Ishikawa (cell line): Measurements from ENCODE around the gene HRCT1.

ENCODE experiments used
- CEBPB ChIP-seq: IDR thresholded peaks from 2 replicates; pipeline ENCODE4 v1.6.1; 2012
- CREB1 ChIP-seq: IDR thresholded peaks from 2 replicates; pipeline ENCODE4 v1.6.1; 2012; ENCODE audit warnings: low read depth
- EGR1 ChIP-seq: IDR thresholded peaks from 2 replicates; pipeline ENCODE4 v1.6.1; 2012
- EP300 ChIP-seq: IDR thresholded peaks from 2 replicates; pipeline ENCODE4 v1.6.1; 2012; ENCODE audit warnings: borderline replicate concordance
- FOXM1 ChIP-seq: IDR thresholded peaks from 2 replicates; pipeline ENCODE4 v1.6.1; 2012; ENCODE audit warnings: low read depth, borderline replicate concordance
- NFIC ChIP-seq: IDR thresholded peaks from 2 replicates; pipeline ENCODE4 v1.6.1; 2012
- RAD21 ChIP-seq: IDR thresholded peaks from 2 replicates; pipeline ENCODE4 v1.6.1; 2012; ENCODE audit warnings: low read depth
- TAF1 ChIP-seq: IDR thresholded peaks from 2 replicates; pipeline ENCODE4 v1.6.1; 2012; ENCODE audit warnings: low read depth, mild to moderate bottlenecking
- TCF12 ChIP-seq: IDR thresholded peaks from 2 replicates; pipeline ENCODE4 v1.6.1; 2012; ENCODE audit warnings: low read depth
- TEAD4 ChIP-seq: IDR thresholded peaks from 2 replicates; pipeline ENCODE4 v1.6.1; 2012
- YY1 ChIP-seq: IDR thresholded peaks from 2 replicates; pipeline ENCODE4 v1.6.1; 2012; ENCODE audit warnings: low read depth
- ZBTB7A ChIP-seq: IDR thresholded peaks from 2 replicates; pipeline ENCODE4 v1.6.1; 2012; ENCODE audit warnings: low read depth
- TF ChIP-seq, protein P1 (sequence below): IDR thresholded peaks from 2 replicates; pipeline ENCODE4 v1.6.1; 2012
- TF ChIP-seq, protein P2 (sequence below): IDR thresholded peaks from 2 replicates; pipeline ENCODE4 v1.6.1; 2012; ENCODE audit warnings: low read depth, mild to moderate bottlenecking
- TF ChIP-seq, protein P3 (sequence below): IDR thresholded peaks from 2 replicates; pipeline ENCODE4 v1.6.1; 2012

HRCT1 gene

DNA sequence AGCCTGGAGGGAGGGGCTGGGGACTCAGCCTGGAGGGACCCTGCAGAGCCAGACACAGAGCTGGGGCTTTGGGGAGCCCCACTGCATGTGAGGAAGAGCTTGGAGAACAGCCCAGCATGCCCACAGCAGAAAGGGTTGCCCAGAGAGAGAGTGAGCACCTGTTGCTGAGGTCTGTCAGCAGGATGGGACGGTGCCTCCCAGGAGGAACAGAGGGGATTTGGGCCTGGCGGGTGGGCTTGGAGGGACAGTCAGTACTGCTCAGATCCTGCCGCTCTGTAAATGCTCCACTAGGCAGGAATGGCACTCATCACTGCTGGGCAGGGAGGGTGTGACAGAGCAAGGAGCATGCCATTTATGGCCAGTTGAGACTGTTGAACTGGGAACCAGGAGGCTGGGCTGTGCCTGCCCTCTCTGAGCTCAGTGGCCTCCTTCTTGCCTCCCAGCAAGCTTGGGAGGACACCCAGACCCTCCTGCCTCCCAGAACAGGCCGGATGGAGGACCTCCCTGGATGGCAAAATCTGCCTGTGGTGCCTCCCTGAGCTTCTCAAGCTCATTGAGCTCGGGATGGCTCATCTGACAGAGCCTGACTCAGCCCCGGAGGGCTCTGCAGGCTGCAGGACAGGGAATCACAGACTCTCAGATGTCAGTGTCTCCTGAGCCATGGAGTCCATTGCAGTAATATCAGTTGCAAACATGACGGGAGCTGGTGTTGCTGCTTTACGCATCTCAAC is 786 bp upstream of the HRCT1 start:
- TF ChIP-seq TCF12 (no peak), NFIC (no peak), TAF1 (no peak), EGR1 (no peak), YY1 (no peak)
- TF ChIP-seq, protein P1, sequence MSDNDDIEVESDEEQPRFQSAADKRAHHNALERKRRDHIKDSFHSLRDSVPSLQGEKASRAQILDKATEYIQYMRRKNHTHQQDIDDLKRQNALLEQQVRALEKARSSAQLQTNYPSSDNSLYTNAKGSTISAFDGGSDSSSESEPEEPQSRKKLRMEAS: no peak
- TF ChIP-seq, protein P2, sequence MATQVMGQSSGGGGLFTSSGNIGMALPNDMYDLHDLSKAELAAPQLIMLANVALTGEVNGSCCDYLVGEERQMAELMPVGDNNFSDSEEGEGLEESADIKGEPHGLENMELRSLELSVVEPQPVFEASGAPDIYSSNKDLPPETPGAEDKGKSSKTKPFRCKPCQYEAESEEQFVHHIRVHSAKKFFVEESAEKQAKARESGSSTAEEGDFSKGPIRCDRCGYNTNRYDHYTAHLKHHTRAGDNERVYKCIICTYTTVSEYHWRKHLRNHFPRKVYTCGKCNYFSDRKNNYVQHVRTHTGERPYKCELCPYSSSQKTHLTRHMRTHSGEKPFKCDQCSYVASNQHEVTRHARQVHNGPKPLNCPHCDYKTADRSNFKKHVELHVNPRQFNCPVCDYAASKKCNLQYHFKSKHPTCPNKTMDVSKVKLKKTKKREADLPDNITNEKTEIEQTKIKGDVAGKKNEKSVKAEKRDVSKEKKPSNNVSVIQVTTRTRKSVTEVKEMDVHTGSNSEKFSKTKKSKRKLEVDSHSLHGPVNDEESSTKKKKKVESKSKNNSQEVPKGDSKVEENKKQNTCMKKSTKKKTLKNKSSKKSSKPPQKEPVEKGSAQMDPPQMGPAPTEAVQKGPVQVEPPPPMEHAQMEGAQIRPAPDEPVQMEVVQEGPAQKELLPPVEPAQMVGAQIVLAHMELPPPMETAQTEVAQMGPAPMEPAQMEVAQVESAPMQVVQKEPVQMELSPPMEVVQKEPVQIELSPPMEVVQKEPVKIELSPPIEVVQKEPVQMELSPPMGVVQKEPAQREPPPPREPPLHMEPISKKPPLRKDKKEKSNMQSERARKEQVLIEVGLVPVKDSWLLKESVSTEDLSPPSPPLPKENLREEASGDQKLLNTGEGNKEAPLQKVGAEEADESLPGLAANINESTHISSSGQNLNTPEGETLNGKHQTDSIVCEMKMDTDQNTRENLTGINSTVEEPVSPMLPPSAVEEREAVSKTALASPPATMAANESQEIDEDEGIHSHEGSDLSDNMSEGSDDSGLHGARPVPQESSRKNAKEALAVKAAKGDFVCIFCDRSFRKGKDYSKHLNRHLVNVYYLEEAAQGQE: no peak

DNA sequence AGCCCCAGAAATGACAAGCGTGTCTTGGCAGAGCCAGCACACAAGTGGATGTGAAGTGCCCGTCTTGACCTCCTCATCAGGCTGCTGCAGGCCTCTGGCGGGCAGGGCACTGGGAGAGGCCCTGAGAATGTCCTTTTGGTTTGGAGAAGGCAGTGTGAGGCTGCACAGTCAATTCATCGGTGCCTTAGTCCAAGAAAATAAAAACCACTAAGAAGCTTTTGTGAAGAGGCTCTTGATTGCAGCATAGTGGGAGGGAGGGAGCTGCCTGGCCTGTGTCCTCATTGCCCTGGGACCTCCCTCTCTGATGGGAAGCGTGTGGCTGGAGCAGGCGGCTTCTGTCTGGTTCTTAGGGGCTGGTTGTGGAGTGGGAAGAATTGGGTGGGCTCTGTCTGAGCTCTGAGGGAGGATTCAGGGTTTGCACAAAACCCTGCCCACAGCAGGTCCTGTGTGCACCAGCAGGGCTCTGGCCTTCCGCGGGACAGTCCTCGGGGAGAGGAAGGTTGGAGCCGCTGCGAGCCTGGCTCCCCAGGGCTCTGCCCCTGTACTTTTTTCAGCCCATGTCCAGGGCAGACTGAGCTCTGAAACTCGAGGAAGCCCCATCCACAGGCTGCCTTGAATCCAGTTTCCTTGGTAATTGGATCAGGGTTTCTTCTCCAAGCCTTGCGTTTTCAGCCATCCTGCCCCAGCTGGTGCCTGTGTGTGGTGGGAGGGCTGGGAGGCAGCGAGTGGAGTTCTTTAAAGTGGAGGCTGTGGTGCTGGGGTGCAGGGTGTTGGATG is 1.1 kb downstream of the HRCT1 start:
- TF ChIP-seq NFIC: no peak
- TF ChIP-seq, protein P1: no peak
- no peak for TF ChIP-seq FOXM1
- TF ChIP-seq, protein P2: no peak
- TF ChIP-seq CEBPB: no peak
- TF ChIP-seq EP300: no peak
- TF ChIP-seq YY1: no peak
- TF ChIP-seq RAD21: no peak
- TF ChIP-seq ZBTB7A: no peak
- no peak for TF ChIP-seq EGR1
- no peak for TF ChIP-seq TAF1
- TF ChIP-seq TCF12: no peak
- TF ChIP-seq, protein P3, sequence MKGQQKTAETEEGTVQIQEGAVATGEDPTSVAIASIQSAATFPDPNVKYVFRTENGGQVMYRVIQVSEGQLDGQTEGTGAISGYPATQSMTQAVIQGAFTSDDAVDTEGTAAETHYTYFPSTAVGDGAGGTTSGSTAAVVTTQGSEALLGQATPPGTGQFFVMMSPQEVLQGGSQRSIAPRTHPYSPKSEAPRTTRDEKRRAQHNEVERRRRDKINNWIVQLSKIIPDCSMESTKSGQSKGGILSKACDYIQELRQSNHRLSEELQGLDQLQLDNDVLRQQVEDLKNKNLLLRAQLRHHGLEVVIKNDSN: no peak
- TF ChIP-seq CREB1: no peak
- TF ChIP-seq TEAD4: no peak

DNA sequence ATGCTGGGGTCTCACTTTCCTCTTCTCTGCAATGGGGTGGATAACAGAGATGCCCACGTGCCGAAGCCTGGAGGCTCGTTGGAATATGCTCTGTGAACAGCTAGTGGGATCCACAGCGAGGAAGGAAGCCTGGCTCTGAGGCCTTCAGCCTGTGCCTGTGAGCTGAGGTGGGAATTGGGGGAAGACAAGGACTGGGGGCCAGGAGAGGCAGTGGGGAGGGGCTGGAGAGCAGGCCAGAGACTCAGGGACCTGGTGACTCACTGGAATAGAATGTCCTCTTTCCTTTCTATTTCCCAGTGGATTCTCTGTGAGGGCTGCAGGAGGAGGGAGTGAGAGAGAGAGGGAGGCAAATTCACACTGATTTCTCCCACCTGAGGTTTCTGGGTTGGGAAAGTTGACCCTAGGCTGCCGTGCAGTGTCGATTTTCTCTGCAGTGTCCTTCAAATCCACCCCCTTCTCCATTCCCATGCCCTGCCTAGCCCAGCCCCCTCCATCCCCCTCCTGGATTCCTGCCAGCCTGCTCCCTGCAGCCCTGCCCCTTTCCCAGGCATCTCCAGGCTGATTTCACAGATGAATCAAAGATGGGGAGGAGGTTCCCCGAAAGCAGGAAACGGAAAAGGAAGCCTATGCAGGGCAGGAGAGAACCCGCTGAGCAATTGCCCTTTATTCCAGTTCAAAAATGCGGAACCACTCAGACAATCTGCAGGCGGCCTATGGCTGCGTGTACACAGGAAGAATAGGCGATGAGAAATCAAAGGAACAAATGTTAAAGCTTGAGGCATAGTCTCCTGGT is 1.9 kb downstream of the HRCT1 start:
- TF ChIP-seq, protein P1: 0 out of 2 replicates have a peak, but pooled peaks have one; percentile 22
- TF ChIP-seq ZBTB7A: peak; percentile 86
- 0 out of 2 replicates have a peak, but pooled peaks have one; percentile 7 for TF ChIP-seq EGR1
- TF ChIP-seq, protein P2: no peak
- TF ChIP-seq NFIC: peak; percentile 92
- TF ChIP-seq FOXM1: peak; percentile 79
- no peak for TF ChIP-seq YY1
- peak; percentile 78; the same call in 1 of the 2 replicates for TF ChIP-seq EP300
- TF ChIP-seq TEAD4: peak; percentile 57
- 0 out of 2 replicates have a peak, but pooled peaks have one; percentile 35 for TF ChIP-seq TAF1
- TF ChIP-seq TCF12: peak; percentile 33; the same call in 1 of the 2 replicates
